ENCODE data around the gene C2CD5.
"Not testable (repeated sequence)": the region's sequence is repeated elsewhere in the genome, so short reads cannot be mapped to it uniquely, and the experiment has no call there.

The C2CD5 gene, protein sequence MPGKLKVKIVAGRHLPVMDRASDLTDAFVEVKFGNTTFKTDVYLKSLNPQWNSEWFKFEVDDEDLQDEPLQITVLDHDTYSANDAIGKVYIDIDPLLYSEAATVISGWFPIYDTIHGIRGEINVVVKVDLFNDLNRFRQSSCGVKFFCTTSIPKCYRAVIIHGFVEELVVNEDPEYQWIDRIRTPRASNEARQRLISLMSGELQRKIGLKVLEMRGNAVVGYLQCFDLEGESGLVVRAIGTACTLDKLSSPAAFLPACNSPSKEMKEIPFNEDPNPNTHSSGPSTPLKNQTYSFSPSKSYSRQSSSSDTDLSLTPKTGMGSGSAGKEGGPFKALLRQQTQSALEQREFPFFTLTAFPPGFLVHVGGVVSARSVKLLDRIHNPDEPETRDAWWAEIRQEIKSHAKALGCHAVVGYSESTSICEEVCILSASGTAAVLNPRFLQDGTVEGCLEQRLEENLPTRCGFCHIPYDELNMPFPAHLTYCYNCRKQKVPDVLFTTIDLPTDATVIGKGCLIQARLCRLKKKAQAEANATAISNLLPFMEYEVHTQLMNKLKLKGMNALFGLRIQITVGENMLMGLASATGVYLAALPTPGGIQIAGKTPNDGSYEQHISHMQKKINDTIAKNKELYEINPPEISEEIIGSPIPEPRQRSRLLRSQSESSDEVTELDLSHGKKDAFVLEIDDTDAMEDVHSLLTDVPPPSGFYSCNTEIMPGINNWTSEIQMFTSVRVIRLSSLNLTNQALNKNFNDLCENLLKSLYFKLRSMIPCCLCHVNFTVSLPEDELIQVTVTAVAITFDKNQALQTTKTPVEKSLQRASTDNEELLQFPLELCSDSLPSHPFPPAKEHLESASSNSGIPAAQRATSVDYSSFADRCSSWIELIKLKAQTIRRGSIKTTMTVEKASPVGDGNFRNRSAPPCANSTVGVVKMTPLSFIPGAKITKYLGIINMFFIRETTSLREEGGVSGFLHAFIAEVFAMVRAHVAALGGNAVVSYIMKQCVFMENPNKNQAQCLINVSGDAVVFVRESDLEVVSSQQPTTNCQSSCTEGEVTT

DNA sequence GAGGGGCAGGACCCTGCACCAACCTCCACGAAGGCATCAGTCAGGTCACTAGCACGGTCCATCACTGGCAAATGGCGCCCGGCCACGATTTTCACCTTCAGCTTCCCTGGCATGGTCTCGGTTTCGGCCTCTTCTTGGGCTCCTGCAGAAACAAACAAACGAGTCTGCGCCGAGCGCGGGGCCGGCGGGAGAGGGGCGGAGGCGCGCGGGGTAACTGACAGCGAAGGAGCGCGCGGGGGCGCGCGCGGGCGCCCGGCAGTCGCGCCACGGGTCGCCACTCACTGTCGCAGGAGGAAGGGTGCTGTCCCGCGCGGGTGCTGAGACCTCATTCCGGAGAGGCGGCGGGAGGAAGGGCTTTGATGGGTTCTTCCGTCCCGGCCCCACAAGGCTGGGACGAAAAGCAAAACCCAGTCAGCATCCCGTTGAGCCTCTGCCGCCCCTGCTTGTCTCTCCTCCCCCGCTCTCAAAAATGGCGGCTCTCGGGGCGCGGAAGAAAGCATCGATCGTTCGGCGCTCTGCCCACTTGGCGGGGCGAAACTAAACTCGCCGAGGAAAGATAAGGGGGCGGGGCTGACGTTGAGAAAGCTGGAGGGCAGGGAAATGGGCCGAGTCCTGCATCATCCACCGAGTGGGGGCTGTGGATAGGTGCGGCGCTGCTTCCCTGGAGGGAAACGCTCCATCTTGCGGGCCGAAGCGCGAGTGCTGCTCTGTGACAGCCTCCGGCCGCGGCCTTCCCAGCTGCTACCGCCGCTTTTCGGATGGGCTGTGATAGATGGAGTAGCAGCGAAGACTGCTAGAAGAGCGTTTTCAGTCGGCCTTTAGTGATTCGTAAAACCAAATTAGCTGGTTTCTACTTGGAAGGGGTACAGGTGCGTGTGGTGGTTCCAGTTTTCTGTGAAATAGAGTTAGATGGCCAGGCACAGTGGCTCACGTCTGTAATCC, at the start of gene C2CD5:
TSS of gene C2CD5 (minus strand) at position 505 of the 942 bp plus-strand sequence. CDS start at position 113, 392 bp downstream.
- peak; percentile 92 for DNase-seq

DNA sequence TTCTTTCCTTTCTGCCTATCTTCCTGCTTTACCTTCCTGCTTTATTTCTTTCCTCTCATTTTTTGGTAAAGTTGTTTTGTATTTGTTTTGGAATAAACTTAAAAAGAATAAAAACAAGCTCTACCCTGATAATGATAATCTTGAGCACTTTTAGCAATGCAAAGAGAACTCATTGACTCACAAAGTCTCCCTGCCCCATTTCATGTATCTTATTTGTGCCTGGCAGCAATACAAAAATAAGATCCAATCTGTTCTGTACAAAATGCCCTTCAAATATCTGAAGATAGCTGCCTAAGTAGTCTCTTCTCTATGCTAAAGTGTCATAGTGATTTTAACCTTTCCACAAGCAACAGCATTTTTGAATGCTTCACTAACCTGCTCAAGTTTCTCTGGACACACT, 49.5 kb upstream of the C2CD5 start:
- no peak for DNase-seq

DNA sequence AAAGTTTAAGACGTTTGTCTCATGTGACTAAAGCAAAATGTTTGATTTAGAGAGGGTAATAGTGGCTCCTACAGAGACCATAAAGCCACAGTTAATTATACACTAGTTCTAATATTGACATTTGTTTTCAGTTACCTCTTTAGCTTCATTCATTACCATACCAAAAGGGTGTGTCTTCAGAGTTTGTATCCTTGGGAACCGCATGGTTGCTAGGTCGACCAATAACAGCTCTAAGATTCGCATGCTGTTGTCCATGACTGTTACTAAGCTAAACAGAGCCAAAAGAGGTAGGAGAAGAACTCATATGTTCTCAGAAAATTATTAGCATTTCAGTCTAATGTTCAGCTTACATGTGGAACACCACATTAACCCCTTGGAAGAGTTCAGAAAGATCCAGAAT, 44.5 kb upstream of the C2CD5 start:
- no peak for DNase-seq

GRCh38 chr12:22578328-22578727, 34.0 kb upstream of the C2CD5 start:
- DNase-seq, result no peak

DNA sequence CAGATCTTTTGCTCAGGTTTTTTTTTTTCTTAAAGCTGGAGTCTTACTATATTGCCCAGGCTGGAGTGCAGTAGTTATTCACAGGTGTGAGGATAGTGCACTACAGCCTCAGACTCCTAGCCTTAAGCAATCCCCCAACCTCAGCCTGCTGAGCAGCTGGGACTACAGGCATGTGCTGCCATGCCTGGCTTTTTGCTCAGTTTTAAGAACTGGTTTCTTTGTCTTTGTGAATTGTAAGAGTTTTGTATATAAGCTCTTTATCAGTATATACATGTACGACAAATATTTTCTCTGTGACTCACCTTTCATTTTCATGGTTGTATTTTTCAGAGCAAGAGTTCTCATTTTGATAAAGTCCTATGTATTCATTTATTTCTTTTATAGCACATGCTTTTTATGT, 33.3 kb upstream of the C2CD5 start:
- no peak for DNase-seq

GRCh38 chr12:22576473-22576872, 32.1 kb upstream of the C2CD5 start:
- DNase-seq, result no peak

GRCh38 chr12:22576065-22576464, 31.7 kb upstream of the C2CD5 start:
- DNase-seq, result no peak

DNA sequence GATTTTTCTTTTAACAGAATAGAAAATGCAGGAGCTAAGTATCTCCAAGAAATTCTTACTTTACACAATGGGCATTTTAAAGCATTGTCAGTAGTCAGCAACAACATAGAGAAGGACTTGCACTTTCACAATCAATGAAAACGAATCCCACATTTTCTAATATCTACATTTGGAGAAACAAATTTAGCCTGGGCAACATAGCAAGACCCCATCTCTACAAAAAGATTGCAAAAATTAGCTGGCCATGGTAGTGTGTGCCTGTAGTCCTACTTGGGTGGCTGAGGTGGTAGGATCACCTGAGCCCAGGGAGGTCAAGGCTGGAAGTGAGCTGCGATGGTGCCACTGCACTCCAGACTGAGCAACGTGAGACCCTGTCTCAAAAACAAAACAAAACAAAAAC, 30.6 kb upstream of the C2CD5 start:
- DNase-seq, result no peak

DNA sequence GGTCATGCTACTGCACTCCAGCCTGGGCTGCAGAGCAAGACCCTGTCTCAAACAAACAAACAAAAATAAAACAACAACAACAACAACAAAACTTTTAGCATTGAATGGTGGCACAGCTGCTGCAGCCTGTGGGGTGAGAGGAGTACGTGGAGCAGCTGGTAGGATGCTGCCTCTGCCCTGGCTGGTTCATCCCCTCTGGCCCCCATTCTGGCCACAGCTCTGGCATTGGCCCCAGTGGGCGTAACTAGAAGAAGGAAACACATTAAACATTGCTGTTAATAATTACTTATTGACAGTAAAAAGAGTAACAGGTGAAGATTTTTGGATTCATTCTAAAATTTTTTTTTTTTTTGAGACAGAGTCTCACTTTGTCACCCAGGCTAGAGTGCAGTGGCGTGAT, 28.8 kb upstream of the C2CD5 start:
- no peak for DNase-seq

GRCh38 chr12:22569253-22569652, 24.9 kb upstream of the C2CD5 start:
- DNase-seq, result no peak

DNA sequence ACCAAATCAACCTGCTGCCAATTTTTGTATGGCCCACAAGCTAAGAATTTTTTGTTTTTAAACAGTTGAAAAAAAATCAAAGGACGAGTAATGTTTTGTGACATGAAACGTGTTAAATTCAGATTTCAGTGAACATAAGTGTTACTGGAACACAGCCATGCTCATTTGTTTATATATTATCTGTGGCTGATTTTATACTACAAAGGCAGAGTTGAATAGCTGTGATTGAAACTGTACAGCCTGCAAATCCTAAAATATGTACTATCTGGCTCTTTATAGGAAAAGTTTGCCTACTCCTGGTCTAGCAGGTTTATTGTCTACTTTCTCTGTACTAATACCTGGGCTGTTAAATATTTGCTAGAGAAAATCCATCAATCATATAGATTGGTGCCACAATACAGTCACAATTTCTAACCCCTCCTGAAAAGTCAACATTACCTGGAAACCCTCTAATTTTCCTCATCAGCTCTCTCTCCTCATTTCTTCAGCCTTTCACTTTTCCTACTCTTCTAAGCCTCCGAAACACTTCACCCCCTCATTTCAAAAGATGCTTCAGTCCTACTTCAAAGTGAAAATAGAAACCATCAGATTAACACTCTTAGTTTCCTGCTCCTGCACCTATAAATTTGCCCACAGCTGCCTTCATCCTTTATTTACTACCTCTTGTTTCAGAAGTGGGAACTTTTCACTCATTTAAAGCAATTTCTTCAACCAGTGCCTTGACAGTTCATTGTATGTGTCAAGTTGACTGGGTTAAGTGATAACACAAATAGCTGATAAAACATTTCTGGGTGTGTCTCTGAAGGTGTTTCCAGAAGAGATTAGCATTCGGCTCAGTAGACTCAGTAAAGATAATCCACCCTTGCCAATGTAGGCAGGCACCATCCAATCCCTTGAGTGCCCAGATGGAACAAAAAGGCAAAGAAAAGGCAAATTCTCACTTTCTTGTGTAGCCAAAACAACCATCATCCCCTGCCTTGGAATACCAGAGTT, 18.0 kb upstream of the C2CD5 start:
- no peak for DNase-seq

- not testable (repeated sequence) for DNase-seq
Observed at GRCh38 chr12:22554750-22555149, 10.4 kb upstream of the C2CD5 start.

- DNase-seq, result no peak
Observed at GRCh38 chr12:22551624-22552023, 7.3 kb upstream of the C2CD5 start.

GRCh38 chr12:22545255-22545654, 913 bp upstream of the C2CD5 start:
- DNase-seq, result no peak

DNA sequence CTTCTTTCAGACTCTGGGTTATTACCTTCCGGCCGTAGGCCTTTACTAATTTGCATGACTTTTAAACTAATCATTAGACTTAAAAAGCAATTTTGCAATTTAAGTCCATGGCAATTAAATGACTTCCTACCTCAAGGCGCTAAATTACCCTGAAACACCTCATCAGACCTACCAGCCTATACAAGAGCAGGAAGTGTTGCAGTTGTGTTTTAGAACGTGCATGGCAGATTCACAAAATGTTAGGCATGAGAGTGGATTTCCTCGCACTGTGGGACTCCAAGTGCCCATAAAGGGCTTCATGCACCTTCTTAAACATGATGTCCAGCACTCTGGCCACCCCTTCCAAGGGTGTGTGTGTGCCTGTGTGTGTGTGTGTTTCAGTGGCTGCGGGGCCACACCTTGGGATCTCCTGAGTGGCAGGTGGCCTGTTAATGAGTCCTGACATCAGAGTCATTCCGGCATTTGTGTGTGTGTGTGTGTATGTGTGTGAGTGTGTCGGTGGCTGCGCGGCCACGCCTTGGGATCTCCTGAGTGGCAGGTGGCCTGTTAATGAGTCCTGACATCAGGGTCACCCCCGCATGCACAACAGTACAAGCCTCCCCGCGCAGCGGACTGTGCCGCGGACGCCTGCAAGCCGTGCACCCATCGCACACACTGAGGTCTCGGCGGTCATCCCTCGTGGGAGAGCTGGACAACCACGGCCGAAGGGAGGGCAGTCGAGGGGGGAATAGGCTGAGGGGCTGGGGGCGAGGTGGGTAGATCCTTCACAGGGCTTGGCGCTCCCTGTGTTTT, 900 bp downstream of the C2CD5 start:
- DNase-seq, result no peak

- no peak for DNase-seq
Observed at GRCh38 chr12:22541496-22542155, 2.7 kb downstream of the C2CD5 start.

DNA sequence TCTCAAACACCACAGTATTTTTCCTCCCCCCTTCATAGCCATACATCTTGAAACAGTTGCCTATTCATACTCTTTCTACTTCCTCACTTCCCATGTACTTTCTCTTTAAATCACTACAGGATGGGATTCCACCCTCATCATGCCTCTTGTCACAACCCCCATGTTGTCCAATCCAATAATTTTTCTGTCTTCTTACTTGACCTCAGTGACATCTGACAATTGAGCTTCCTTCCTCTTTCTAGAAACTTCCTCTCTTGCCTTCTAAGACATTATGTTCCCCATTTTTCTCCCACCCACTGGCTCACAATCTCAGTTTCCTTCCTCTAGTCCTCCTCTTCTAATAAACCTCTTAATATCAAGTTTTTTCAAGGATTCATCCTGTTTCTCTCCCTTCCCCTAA, 5.3 kb downstream of the C2CD5 start:
- no peak for DNase-seq

DNA sequence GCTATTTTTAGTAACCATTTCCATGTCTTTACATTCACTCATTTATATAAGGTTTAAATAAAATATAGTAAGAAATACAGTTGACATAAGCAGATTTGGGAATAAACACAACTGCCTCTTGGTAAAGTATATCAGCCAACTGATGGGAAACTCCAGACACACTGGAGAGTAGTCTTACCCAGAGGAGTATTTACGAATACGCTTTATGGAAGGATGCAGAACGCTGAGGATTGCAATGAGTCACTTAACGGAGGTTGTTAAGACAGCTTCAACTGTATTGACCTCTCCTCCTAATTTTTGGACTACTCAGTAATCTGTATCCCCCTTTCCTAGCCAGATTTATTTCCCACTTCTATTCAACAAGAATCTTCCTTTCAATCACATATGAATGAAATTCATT, 6.0 kb downstream of the C2CD5 start:
- no peak for DNase-seq

- no peak for DNase-seq
Observed at GRCh38 chr12:22536971-22537544, 7.3 kb downstream of the C2CD5 start.

Measured in NCI-H1048 (cell line).